ENCODE results near the gene MAPK10.
"Not testable (repeated sequence)": the region's sequence is repeated elsewhere in the genome, so short reads cannot be mapped to it uniquely, and the experiment has no call there.

The MAPK10 gene

DNA sequence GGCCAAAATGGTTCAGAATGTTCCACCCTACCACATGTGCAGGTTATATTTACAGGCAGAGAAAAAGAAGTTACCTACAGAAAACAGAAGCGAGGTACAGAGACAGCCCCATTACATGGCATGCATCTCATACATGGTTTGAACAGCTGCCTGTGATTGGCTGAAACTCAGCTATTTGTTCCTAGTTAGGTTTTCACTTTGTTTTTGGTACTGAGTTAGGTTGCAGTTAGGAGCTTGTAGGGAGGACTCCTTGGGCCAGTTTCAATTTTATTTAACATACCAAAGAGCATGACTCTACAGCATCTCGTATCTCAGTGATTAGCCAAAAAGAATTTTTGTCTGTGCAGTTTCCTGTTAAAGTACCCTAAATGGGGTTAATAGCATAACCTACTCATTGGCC lies 392.0 kb downstream of the MAPK10 start:
- DNase-seq (ENCODE audit: low spot score), result peak; percentile 22

DNA sequence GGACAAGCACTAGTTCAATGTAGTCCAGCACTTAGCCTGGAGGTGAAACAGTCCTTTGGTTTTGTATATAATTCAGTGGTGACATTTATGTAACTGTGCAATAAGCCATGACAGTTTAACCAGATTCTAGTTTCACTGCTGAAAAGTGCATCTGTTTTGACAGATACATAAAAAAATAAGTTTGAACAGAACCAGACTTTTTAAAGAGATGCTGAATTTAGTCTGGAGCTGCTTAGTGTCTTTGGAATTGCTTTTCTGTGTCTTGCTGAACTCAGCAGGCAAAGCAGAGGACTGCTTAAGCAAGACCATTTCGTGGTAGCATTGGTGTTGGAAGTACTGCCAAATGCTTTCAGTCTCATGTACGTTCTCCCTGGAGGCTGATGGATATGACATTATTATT lies 393.5 kb downstream of the MAPK10 start:
- no peak for DNase-seq (ENCODE audit: low spot score)

GRCh38 chr4:85965529-85965928 lies 394.3 kb downstream of the MAPK10 start:
- no peak for DNase-seq (ENCODE audit: low spot score)

- not testable (repeated sequence) for DNase-seq (ENCODE audit: low spot score)
These were observed 394.8 kb downstream of the MAPK10 start for GRCh38 chr4:85965017-85965416.

DNA sequence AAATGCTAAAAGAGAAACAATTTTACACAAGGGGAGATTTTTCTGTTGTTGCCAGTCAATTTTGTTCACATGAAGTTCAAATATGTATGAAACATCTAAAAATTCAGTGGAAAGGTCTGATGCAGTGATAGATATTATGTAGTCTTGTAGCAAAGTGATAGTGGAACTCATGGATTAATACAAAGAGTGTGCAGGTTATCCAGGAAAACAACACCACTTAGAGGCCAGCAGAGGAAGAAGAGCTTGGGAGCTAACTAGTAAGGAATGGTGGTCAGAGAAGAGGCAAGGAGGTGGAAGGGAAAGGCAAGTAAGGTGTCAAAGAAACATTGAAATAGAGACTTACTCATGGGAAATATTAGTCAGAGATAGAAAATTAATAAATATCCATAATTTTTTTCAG lies 395.6 kb downstream of the MAPK10 start:
- DNase-seq (ENCODE audit: low spot score), result no peak

GRCh38 chr4:85963231-85963630 lies 396.6 kb downstream of the MAPK10 start:
- no peak for DNase-seq (ENCODE audit: low spot score)

- no peak for DNase-seq (ENCODE audit: low spot score)
These were observed 398.0 kb downstream of the MAPK10 start for GRCh38 chr4:85961887-85962286.

- no peak for DNase-seq (ENCODE audit: low spot score)
These were observed 403.4 kb downstream of the MAPK10 start for GRCh38 chr4:85956293-85956945.

- DNase-seq (ENCODE audit: low spot score), result no peak
These were observed 404.1 kb downstream of the MAPK10 start for GRCh38 chr4:85955620-85956292.

- DNase-seq (ENCODE audit: low spot score), result peak; percentile 36
These were observed 406.2 kb downstream of the MAPK10 start for GRCh38 chr4:85953651-85954018.

GRCh38 chr4:85952972-85953650 lies 406.7 kb downstream of the MAPK10 start:
- no peak for DNase-seq (ENCODE audit: low spot score)

DNA sequence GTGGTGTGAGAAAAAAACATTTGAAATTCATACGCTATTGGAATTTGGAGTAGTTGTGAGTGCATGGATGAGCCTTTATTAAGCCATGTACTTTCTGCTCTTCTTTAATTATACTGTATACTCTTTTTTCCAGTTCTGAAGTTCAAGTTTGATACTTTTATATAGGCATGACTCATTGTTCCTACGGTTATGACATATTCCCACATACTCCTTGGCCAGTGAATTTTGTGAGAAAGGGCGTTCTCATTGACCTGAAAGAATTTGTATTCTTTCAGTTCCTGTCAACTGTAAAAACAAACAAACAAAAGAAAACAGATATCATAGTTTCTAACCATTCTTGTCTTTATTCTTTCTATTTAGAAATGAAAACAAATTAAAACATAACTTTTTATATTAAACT lies 407.3 kb downstream of the MAPK10 start:
- no peak for DNase-seq (ENCODE audit: low spot score)

DNA sequence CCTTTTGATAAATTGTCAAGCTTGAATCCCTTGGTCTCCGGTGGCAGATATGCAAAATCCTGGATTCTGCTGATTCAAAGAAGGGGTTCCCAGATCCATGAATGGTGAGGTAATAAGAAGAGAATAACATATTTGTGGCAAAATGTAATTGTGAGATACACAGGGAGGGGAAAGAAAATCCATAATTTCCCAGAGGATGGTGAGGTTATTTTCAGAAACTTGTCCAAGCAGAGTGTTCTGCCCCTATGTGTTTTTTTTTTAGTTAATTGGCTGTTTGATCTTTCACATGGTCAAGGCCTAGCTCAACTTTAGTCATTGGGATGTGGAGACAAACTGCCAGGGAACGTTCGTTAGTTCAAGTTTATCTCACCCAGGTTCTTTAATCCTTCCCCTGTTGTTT lies 408.8 kb downstream of the MAPK10 start:
- no peak for DNase-seq (ENCODE audit: low spot score)

DNA sequence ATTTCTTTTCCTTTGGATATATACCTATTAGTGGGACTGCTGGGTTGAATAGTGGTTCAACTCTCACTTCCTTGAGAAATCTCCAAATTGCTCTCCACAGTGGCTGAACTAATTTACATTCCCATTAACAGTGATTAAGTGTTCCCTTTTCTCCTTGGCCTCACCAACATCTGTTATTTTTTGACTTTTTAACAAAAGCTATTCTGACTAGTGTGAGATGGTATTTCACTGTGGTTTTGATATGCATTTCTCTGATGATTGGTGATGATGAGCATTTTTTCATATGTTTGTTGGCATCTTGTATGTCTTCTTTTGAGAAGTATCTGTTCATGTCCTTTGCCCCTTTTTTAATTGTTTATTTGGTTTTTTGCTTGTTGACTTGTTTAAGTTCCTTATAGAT lies 413.0 kb downstream of the MAPK10 start:
- DNase-seq (ENCODE audit: low spot score), result no peak

- no peak for DNase-seq (ENCODE audit: low spot score)
These were observed 417.7 kb downstream of the MAPK10 start for GRCh38 chr4:85942107-85942506.

GRCh38 chr4:85940151-85940550 lies 419.7 kb downstream of the MAPK10 start:
- DNase-seq (ENCODE audit: low spot score), result no peak

Data from AG20443 (cell line).